GM21619 (cell line): Measurements from ENCODE around the gene ZC3H12D.
A peak's percentile ranks its signal among the peaks of the same experiment; 100 is the strongest.

Experiments used
- ATAC-seq: cut with Tn5 transposase; IDR thresholded peaks from one replicate; pipeline ENCODE4 v1.9.1; 2021; ENCODE audit not compliant: unreplicated experiment

ZC3H12D gene

GRCh38 chr6:149443411-149444181, 41.2 kb downstream of the ZC3H12D start:
- ATAC-seq, result no peak

- no peak for ATAC-seq
Observed at GRCh38 chr6:149441740-149442139, 43.1 kb downstream of the ZC3H12D start.

GRCh38 chr6:149440735-149441671, 43.8 kb downstream of the ZC3H12D start:
- no peak for ATAC-seq

GRCh38 chr6:149439626-149440025, 45.2 kb downstream of the ZC3H12D start:
- ATAC-seq, result no peak

GRCh38 chr6:149438855-149439254, 46.0 kb downstream of the ZC3H12D start:
- no peak for ATAC-seq

- no peak for ATAC-seq
Observed at GRCh38 chr6:149437212-149437611, 47.6 kb downstream of the ZC3H12D start.

- ATAC-seq, result no peak
Observed at GRCh38 chr6:149436647-149437046, 48.2 kb downstream of the ZC3H12D start.

GRCh38 chr6:149435919-149436586, 48.8 kb downstream of the ZC3H12D start:
- ATAC-seq, result no peak

- ATAC-seq, result no peak
Observed at GRCh38 chr6:149433881-149434280, 50.9 kb downstream of the ZC3H12D start.

- no peak for ATAC-seq
Observed at GRCh38 chr6:149433405-149433804, 51.4 kb downstream of the ZC3H12D start.

GRCh38 chr6:149431905-149432775, 52.7 kb downstream of the ZC3H12D start:
- peak; percentile 93 for ATAC-seq

GRCh38 chr6:149429427-149430360, 55.1 kb downstream of the ZC3H12D start:
- ATAC-seq, result no peak

- ATAC-seq, result no peak
Observed at GRCh38 chr6:149428606-149429005, 56.2 kb downstream of the ZC3H12D start.

GRCh38 chr6:149425754-149426153, 59.1 kb downstream of the ZC3H12D start:
- no peak for ATAC-seq

GRCh38 chr6:149425224-149425623, 59.6 kb downstream of the ZC3H12D start:
- no peak for ATAC-seq

GRCh38 chr6:149423964-149424440, 60.8 kb downstream of the ZC3H12D start:
- ATAC-seq, result no peak

- ATAC-seq, result no peak
Observed at GRCh38 chr6:149422581-149422980, 62.2 kb downstream of the ZC3H12D start.

GRCh38 chr6:149421132-149421531, 63.7 kb downstream of the ZC3H12D start:
- ATAC-seq, result no peak

- ATAC-seq, result no peak
Observed at GRCh38 chr6:149419696-149420404, 65.0 kb downstream of the ZC3H12D start.
